HepG2 (cell line): Measurements from ENCODE around the gene RANBP3L. TPM values are rescaled to one million over a fixed set of nuclear protein-coding genes. Genes with fewer than 3 reads are reported as not detected.

ENCODE experiments used
- ATAC-seq: fragments of 200-7000 bp; cut with Tn5 transposase; 3 replicates; pipeline ENCODE4 v1.9.1; 2020; ENCODE audit warnings: mild to moderate bottlenecking, moderate library complexity
- BruUV-seq: library from RNA; stranded (reverse); fragments of 400-500 nt; replicated peaks from 2 replicates; lab custom pipeline; 2021; lab: Mats Ljungman, UMichigan
- CTCF ChIA-PET: fragments of 300-600 bp; formaldehyde crosslinking; extraction: SDS; loops from one replicate; lab custom pipeline; 2021; ENCODE audit warnings: low total read pairs, inconsistent platforms, low intra/inter-chr PET ratio; lab: Yijun Ruan, JAX
- POLR2A ChIA-PET: fragments of 350-600 bp; sonication (Branson Sonifier 250); formaldehyde crosslinking; loops from one replicate; lab custom pipeline; 2020; ENCODE audit warnings: antibody characterized with exemption, inconsistent platforms; lab: Yijun Ruan, JAX
- DNase-seq: peaks from one replicate; pipeline ENCODE4 v3.0.0-alpha.2; 2015; ENCODE audit warnings: low spot score
- FAIRE-seq: peaks from 3 replicates; lab custom pipeline; 2011; peaks lifted over from hg19 to GRCh38; lab: Jason Lieb, UNC
- H2AFZ ChIP-seq: one replicate; pipeline ENCODE4 v1.6.1; 2011; ENCODE audit warnings: low read length, inconsistent platforms
- H3K27ac ChIP-seq: fragments of 300-600 bp; 3 replicates; pipeline ENCODE4 v1.8.0; 2011; ENCODE audit warnings: mixed run types, mild to moderate bottlenecking, mixed read lengths, low read length, inconsistent platforms; ENCODE audit not compliant: insufficient read depth; ENCODE audit errors: extremely low read length
- H3K27me3 ChIP-seq, 2 experiments: fragments of 200-600 bp in 1 of 2; 2 replicates in 1 of 2; 3 replicates in 1 of 2; pipeline versions ENCODE4 v1.6.0 to v1.8.0; 2011; ENCODE audit warnings: low read length in 2 of 2, mild to moderate bottlenecking in 2 of 2, moderate library complexity in 2 of 2, inconsistent platforms in 1 of 2; ENCODE audit not compliant: insufficient read depth in 2 of 2, control insufficient read depth in 1 of 2
- H3K36me3 ChIP-seq, 2 experiments: fragments of 200-600 bp in 1 of 2; replicated peaks in 1 of 2; 2 replicates in 1 of 2; 3 replicates in 1 of 2; pipeline versions ENCODE4 v1.5.1 to v1.8.0; 2011; ENCODE audit warnings: low read length in 2 of 2, inconsistent platforms in 1 of 2; ENCODE audit not compliant: insufficient read depth in 2 of 2, control insufficient read depth in 1 of 2
- H3K4me1 ChIP-seq: 2 replicates; pipeline ENCODE4 v1.5.1; 2012; ENCODE audit warnings: low read length, inconsistent platforms; ENCODE audit not compliant: insufficient read depth
- H3K4me2 ChIP-seq: 2 replicates; pipeline ENCODE4 v1.6.0; 2011; ENCODE audit warnings: low read depth, low read length, inconsistent platforms
- H3K4me3 ChIP-seq, 3 experiments: fragments of 200-600 bp in 1 of 3; sonication (generic), shearing (Covaris generic) in 1 of 3; replicated peaks in 1 of 3; 2 replicates each; pipeline ENCODE4 v1.5.1; 2011 to 2016; ENCODE audit warnings: low read length in 3 of 3, inconsistent platforms in 2 of 3, low read depth in 2 of 3, mild to moderate bottlenecking in 2 of 3, control low read depth in 1 of 3, mixed read lengths in 1 of 3; ENCODE audit not compliant: insufficient read depth in 1 of 3
- H3K79me2 ChIP-seq: one replicate; pipeline ENCODE4 v1.6.1; 2011; ENCODE audit warnings: low read length, inconsistent platforms; ENCODE audit not compliant: insufficient read depth
- H3K9ac ChIP-seq: 2 replicates; pipeline ENCODE4 v1.6.0; 2011; ENCODE audit warnings: mild to moderate bottlenecking, low read depth, low read length, inconsistent platforms; ENCODE audit not compliant: insufficient read depth
- H3K9me3 ChIP-seq: 2 replicates; pipeline ENCODE4 v1.5.1; 2012; ENCODE audit warnings: mild to moderate bottlenecking, low read length
- H4K20me1 ChIP-seq: 2 replicates; pipeline ENCODE4 v1.6.0; 2011; ENCODE audit warnings: inconsistent platforms, mild to moderate bottlenecking, low read length, moderate library complexity; ENCODE audit not compliant: insufficient read depth
- CEBPG ChIP-seq: IDR thresholded peaks from 2 replicates; pipeline ENCODE4 v1.6.1; 2016
- EZH2 ChIP-seq: conservative IDR thresholded peaks from 2 replicates; pipeline ENCODE4 v1.6.1; 2012; ENCODE audit warnings: mild to moderate bottlenecking, low read depth, low read length, moderate library complexity
- MTF2 ChIP-seq: sonication (generic); formaldehyde crosslinking; IDR thresholded peaks from 2 replicates; pipeline ENCODE4 v1.5.0; 2020; ENCODE audit warnings: missing genetic modification reagents, borderline replicate concordance
- PLRG1 ChIP-seq: fragments of 450-650 bp; conservative IDR thresholded peaks from 2 replicates; pipeline ENCODE4 v1.6.1; 2016
- SMAD9 ChIP-seq: sonication (generic); formaldehyde crosslinking; IDR thresholded peaks from 2 replicates; pipeline ENCODE4 v1.5.1; 2020; ENCODE audit warnings: mild to moderate bottlenecking, missing genetic modification reagents
- in situ Hi-C: cut with HindIII; loops from 2 replicates; pipeline ENCODE4 v1.10.0; 2017; ENCODE audit warnings: low pct_unique_long_range_greater_than_20kb; ENCODE audit not compliant: extremely low pct_ligation_motif_present
- intact Hi-C: fragments of 100-400 bp; cut with micrococcal nuclease; formaldehyde crosslinking; loops from one replicate; pipeline ENCODE4 v1.10.0; 2022; ENCODE audit not compliant: unreplicated experiment
- polyA plus RNA-seq, 8 experiments: library from polyadenylated mRNA; depleted of rRNA in 3 of 8; stranded (reverse) in 7 of 8; unstranded in 1 of 8; fragments of >200 nt; fragmentation: Illumina TruSeq in 4 of 8; extraction: Trizol in 4 of 8; gene quantifications; 2 replicates each; pipeline versions ENCODE4 v1.2.1 to v1.2.3, GENCODE V29; 2011 to 2016; ENCODE audit warnings: low read depth in 4 of 8, missing spikeins in 1 of 8, mixed read lengths in 1 of 8; ENCODE audit not compliant: insufficient read depth in 1 of 8
- total RNA-seq, 5 experiments: library from RNA; depleted of rRNA; stranded (reverse); fragments of >200 nt; fragmentation: Illumina TruSeq; extraction: Trizol; gene quantifications; 2 replicates each; pipeline ENCODE4 v1.2.3, GENCODE V29; 2016; ENCODE audit warnings: low read depth in 1 of 5
- TF ChIP-seq, protein P1 (sequence below): sonication (generic); formaldehyde crosslinking; IDR thresholded peaks from 2 replicates; pipeline ENCODE4 v1.4.0; 2020; ENCODE audit warnings: mild to moderate bottlenecking, missing genetic modification reagents
- TF ChIP-seq, protein P2 (sequence below): IDR thresholded peaks from 2 replicates; pipeline ENCODE4 v1.4.0; 2020; ENCODE audit warnings: mild to moderate bottlenecking, missing genetic modification reagents

Gene RANBP3L
- total and polyA plus RNA-seq, 2 of the 13 experiments (the other 11 are each of a cell fraction or from before 2014, with no cell fraction given) = 0.09 TPM; not detected in 1

DNA sequence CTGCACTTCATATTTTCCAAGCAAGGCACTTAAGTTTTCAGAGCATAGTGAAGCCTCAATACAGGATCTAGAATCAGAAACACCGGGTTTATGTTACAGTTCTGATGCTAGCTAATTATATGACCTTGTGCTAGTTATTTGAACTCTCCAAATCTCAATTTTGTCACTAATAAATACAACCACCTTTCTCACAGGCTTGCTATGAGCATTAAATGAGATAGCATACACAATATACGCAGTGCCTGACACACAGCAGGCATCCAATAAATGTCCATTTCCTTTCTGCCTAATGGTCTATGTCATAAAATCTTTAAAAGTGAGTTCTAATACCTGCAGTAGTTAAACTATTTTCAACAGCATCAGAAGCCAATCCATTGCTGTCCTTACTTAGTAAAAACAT, 92.9 kb downstream of the RANBP3L start (continued):
- TF ChIP-seq MTF2 (no peak), CEBPG (no peak), PLRG1 (no peak)

DNA sequence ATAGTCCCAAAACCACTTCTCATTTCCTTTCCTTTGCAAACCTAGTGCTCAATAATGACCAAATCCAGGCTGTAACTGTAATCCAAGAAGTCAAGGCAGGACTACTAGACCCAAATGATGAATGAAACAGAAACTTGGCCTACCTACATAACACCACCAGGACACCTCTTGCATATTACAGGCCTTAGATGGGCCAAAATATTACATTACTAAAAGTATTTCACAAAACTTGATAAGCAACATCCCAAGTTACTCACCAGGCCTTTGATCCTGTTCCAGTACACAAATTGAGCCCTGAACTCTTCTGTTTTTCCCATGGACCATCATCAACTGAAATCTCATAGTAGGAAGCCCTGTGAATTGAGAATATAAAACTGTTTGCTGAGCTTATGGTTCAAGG, 94.8 kb downstream of the RANBP3L start:
- H3K27me3 ChIP-seq = no peaks in the 10 kb centered on the region
- no peaks in the 10 kb centered on the region for H3K4me1 ChIP-seq
- no peaks in the 10 kb centered on the region for H3K79me2 ChIP-seq
- H3K4me2 ChIP-seq = no peak overlapping the region
- FAIRE-seq (no peak), DNase-seq (no peak), ATAC-seq (no peak)
- H4K20me1 ChIP-seq = no peaks in the 10 kb centered on the region
- no TSS peak for BruUV-seq
- peaks cover 4 to 33% of the 10 kb centered on the region in 2 experiments for H3K36me3 ChIP-seq
- TF ChIP-seq, protein P1, sequence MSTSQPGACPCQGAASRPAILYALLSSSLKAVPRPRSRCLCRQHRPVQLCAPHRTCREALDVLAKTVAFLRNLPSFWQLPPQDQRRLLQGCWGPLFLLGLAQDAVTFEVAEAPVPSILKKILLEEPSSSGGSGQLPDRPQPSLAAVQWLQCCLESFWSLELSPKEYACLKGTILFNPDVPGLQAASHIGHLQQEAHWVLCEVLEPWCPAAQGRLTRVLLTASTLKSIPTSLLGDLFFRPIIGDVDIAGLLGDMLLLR = no peak
- TF ChIP-seq, protein P2, sequence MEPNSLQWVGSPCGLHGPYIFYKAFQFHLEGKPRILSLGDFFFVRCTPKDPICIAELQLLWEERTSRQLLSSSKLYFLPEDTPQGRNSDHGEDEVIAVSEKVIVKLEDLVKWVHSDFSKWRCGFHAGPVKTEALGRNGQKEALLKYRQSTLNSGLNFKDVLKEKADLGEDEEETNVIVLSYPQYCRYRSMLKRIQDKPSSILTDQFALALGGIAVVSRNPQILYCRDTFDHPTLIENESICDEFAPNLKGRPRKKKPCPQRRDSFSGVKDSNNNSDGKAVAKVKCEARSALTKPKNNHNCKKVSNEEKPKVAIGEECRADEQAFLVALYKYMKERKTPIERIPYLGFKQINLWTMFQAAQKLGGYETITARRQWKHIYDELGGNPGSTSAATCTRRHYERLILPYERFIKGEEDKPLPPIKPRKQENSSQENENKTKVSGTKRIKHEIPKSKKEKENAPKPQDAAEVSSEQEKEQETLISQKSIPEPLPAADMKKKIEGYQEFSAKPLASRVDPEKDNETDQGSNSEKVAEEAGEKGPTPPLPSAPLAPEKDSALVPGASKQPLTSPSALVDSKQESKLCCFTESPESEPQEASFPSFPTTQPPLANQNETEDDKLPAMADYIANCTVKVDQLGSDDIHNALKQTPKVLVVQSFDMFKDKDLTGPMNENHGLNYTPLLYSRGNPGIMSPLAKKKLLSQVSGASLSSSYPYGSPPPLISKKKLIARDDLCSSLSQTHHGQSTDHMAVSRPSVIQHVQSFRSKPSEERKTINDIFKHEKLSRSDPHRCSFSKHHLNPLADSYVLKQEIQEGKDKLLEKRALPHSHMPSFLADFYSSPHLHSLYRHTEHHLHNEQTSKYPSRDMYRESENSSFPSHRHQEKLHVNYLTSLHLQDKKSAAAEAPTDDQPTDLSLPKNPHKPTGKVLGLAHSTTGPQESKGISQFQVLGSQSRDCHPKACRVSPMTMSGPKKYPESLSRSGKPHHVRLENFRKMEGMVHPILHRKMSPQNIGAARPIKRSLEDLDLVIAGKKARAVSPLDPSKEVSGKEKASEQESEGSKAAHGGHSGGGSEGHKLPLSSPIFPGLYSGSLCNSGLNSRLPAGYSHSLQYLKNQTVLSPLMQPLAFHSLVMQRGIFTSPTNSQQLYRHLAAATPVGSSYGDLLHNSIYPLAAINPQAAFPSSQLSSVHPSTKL (CRISPR knock-in tag) = no peak
- no peak for TF ChIP-seq SMAD9 (CRISPR knock-in tag)
- TF ChIP-seq EZH2 = no peak
- no peak overlapping the region for H3K27ac ChIP-seq
- ChIA-PET CTCF (no interaction called here), POLR2A (no interaction called here)
- no peak overlapping the region for H3K4me3 ChIP-seq
- intact Hi-C loops (no loop called here), in situ Hi-C loops (no loop called here)
- H3K9ac ChIP-seq = no peak overlapping the region
- H3K9me3 ChIP-seq = no peaks in the 10 kb centered on the region
- no peak overlapping the region for H2AFZ ChIP-seq
